GM12874 (cell line): ENCODE results near the gene SPTA1.

Source experiments
- TF ChIP-seq, protein P1 (sequence below): IDR thresholded peaks from 2 replicates; pipeline ENCODE4 v1.5.1; 2011; ENCODE audit warnings: low read depth, mild to moderate bottlenecking, control low read depth, low read length, moderate library complexity; ENCODE audit not compliant: insufficient read depth

SPTA1 gene

DNA sequence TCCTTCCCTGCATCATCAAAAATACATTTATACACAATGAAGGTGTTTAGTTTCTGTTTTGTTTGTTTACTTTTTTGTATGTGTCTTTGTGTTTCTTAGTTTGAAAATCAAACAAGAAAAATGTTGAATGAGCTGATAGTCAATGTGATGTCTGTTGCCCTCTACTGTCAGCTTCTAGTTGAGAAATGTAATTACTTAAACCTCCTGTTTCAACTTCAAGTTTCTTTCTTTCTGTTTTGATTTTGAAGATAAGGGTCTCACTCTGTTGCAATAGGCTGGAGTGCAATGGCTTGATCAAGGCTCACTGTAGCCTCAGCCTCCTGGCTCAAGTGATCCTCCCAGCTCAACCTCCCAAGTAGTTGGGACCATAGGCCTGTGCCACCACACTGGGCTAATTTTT lies 37.5 kb downstream of the SPTA1 start:
- TF ChIP-seq, protein P1, sequence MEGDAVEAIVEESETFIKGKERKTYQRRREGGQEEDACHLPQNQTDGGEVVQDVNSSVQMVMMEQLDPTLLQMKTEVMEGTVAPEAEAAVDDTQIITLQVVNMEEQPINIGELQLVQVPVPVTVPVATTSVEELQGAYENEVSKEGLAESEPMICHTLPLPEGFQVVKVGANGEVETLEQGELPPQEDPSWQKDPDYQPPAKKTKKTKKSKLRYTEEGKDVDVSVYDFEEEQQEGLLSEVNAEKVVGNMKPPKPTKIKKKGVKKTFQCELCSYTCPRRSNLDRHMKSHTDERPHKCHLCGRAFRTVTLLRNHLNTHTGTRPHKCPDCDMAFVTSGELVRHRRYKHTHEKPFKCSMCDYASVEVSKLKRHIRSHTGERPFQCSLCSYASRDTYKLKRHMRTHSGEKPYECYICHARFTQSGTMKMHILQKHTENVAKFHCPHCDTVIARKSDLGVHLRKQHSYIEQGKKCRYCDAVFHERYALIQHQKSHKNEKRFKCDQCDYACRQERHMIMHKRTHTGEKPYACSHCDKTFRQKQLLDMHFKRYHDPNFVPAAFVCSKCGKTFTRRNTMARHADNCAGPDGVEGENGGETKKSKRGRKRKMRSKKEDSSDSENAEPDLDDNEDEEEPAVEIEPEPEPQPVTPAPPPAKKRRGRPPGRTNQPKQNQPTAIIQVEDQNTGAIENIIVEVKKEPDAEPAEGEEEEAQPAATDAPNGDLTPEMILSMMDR: no peak

DNA sequence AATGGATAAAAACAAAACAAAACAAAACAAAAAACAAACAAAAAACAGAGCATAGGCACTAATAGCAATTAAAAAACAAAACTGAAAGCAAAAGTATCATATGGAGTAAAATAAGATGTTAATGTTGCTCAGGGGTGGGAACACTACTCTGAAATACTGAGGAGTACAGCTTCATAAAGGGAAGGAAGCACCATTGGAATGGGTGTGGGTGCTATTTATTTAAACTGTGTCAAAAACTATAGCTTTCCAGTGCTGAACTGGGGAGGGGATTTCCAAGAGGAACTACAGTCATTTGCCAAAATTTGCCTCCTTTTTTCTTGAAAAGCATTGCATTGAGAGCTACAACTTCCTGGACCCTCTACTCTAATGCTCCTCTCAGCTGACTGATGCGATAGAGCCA lies 40.0 kb downstream of the SPTA1 start:
- TF ChIP-seq, protein P1: no peak

DNA sequence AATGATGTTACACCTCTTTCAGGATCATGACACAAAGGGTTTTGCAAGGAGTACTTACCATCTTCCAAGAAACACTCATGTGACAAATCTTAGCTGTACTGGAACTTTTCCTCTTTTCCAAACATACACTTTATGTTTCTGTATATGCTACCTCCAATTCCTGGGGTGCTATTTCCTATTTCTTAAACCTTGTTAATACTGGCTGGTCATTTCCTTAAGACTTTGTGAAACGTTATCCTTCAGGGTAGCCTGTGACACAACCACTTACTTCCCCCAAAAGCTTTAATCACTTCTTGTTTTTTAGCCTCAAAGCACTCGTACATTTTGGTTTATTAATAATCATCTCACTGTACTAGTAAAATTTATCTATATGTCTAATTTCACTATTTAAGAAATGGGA lies 42.1 kb downstream of the SPTA1 start:
- TF ChIP-seq, protein P1: no peak

DNA sequence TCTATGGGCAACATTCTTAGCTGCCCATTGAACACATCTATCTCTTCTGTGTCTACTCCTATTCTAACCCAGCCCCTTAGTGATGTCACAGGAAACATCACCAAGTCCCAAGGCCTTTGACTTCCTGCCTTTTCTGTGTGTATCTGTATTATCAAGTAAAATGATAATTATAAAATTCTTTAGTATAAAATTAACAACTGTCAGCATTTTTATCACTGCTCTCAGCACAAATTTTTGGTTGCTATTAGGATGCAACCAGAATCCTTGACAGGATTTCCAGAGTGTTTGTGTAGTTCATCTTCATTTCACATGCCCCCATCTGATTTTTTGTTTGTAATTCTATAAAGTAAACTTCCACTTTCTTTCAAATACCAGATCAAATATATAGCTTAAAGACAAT lies 47.6 kb downstream of the SPTA1 start:
- TF ChIP-seq, protein P1: no peak

DNA sequence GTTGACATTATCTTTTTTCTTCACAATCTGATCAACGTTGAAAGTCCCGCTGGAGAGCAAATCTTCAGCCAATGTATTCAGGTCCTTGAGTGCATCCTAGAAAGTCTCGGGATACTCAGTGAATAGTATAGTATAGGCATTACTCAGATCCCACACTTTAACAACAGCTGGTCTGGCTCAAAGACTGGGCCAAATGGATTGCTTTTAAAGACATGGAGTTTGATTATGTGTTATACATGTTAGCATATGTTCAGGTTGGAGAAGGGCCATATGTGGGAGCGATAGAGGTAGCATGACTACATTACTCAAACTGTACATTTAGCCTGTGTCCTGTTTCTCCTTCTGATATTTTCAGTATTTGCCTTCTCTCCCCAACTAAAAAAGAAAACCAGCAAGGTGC lies 48.4 kb downstream of the SPTA1 start:
- TF ChIP-seq, protein P1: no peak

DNA sequence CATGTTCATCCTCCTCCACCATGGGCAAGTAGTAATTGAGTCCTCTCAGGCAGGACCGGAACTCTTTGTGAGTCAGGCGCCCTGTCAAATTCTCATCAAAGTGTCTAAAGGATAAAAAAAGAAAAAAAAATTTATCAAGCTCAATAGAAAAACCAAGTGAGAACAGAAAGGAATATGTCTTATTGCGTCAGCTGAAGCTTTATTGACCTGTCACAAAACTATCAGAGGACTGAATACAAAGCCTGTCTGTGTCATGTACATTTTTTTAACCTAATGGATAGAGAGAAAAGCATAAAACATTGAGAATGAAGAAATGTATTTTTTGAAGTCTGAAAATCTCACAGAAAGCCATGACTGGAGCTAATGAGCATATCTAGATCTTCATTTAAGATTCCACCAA lies 72.8 kb downstream of the SPTA1 start:
- TF ChIP-seq, protein P1: no peak

DNA sequence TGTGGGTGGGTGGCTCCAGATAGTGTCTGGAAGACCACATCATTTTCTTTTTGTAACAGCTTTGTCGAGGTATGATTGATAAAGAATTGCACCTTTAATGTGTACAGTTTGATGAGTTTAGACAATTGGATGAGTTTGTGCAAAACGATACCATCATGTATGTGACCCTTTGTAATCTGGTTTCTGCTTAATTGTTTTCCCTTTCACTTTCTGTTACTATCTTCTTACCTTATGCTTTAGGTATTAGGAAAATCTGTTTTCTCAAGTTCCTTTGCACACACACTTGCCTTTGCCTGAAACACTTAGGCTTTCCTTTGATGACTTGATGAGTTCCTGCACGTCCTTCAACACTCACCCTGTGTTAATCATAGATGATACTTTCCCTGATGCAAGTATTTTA lies 74.6 kb downstream of the SPTA1 start:
- TF ChIP-seq, protein P1: no peak

DNA sequence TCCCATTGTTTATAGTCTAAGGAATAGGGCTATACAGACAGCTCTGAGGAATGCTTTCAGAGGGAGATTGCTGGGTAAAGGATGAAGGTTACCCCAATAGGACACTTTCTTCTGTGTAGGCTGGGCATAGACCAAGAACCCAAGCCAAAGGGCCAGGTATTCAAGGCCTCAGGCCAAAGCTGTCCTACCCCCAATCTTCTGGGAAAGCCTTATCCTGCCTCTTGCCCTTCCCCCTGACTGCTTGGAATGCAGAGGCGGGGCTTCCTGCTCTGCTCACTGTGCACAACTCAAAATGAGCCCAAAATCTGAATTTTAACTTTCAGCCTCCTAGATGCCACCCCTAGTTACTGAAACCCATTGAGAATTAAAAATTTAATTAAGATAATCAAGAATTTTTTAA lies 79.2 kb downstream of the SPTA1 start:
- TF ChIP-seq, protein P1: no peak
